Kidney capillary endothelial cell (primary cell): ENCODE results near the gene TGFB2.

Source experiments
- DNase-seq: peaks from one replicate; pipeline ENCODE4 v3.0.0-alpha.2; 2018; ENCODE audit warnings: low spot score

The TGFB2 gene

GRCh38 chr1:218388591-218388990 is 43.5 kb downstream of the TGFB2 start:
- no peak for DNase-seq

- no peak for DNase-seq
Observed at GRCh38 chr1:218390618-218391017, 45.5 kb downstream of the TGFB2 start.

GRCh38 chr1:218392780-218393179 is 47.6 kb downstream of the TGFB2 start:
- DNase-seq: no peak

- no peak for DNase-seq
Observed at GRCh38 chr1:218394416-218394815, 49.3 kb downstream of the TGFB2 start.

- DNase-seq: no peak
Observed at GRCh38 chr1:218394989-218395388, 49.9 kb downstream of the TGFB2 start.

GRCh38 chr1:218395916-218396315 is 50.8 kb downstream of the TGFB2 start:
- DNase-seq: no peak

GRCh38 chr1:218397752-218398339 is 52.7 kb downstream of the TGFB2 start:
- DNase-seq: no peak

- DNase-seq: no peak
Observed at GRCh38 chr1:218400624-218401023, 55.5 kb downstream of the TGFB2 start.

- no peak for DNase-seq
Observed at GRCh38 chr1:218401441-218401997, 56.4 kb downstream of the TGFB2 start.

GRCh38 chr1:218401998-218402785 is 57.1 kb downstream of the TGFB2 start:
- no peak for DNase-seq

- DNase-seq: no peak
Observed at GRCh38 chr1:218402786-218403120, 57.6 kb downstream of the TGFB2 start.

- no peak for DNase-seq
Observed at GRCh38 chr1:218403300-218403699, 58.2 kb downstream of the TGFB2 start.

- DNase-seq: no peak
Observed at GRCh38 chr1:218407630-218408029, 62.5 kb downstream of the TGFB2 start.

- DNase-seq: no peak
Observed at GRCh38 chr1:218408135-218408534, 63.0 kb downstream of the TGFB2 start.

- DNase-seq: no peak
Observed at GRCh38 chr1:218408942-218409341, 63.8 kb downstream of the TGFB2 start.

GRCh38 chr1:218409946-218410510 is 64.9 kb downstream of the TGFB2 start:
- DNase-seq: no peak

- no peak for DNase-seq
Observed at GRCh38 chr1:218411101-218411500, 66.0 kb downstream of the TGFB2 start.

- no peak for DNase-seq
Observed at GRCh38 chr1:218412171-218412570, 67.0 kb downstream of the TGFB2 start.

- DNase-seq: no peak
Observed at GRCh38 chr1:218413179-218413578, 68.0 kb downstream of the TGFB2 start.

- DNase-seq: no peak
Observed at GRCh38 chr1:218414060-218414728, 69.1 kb downstream of the TGFB2 start.

- no peak for DNase-seq
Observed at GRCh38 chr1:218415726-218416125, 70.6 kb downstream of the TGFB2 start.

GRCh38 chr1:218421531-218421930 is 76.4 kb downstream of the TGFB2 start:
- DNase-seq: no peak

- no peak for DNase-seq
Observed at GRCh38 chr1:218424502-218424901, 79.4 kb downstream of the TGFB2 start.
